CD4-positive, alpha-beta T cell treated with Interleukin-21 for 1 hour (primary cell): Measurements from ENCODE around the gene EED.
A peak's percentile ranks its signal among the peaks of the same experiment; 100 is the strongest.
"Not testable (repeated sequence)": the region's sequence is repeated elsewhere in the genome, so short reads cannot be mapped to it uniquely, and the experiment has no call there.

Experiments
- DNase-seq: peaks from one replicate; pipeline ENCODE4 v3.0.0-alpha.2; 2020

The EED gene

GRCh38 chr11:86251345-86251744 is 6.8 kb downstream of the EED start:
- DNase-seq = peak; percentile 22

- no peak for DNase-seq
Observed at GRCh38 chr11:86255896-86256295, 11.3 kb downstream of the EED start.

GRCh38 chr11:86256608-86257007 is 12.1 kb downstream of the EED start:
- no peak for DNase-seq

- no peak for DNase-seq
Observed at GRCh38 chr11:86257446-86257845, 12.9 kb downstream of the EED start.

GRCh38 chr11:86259730-86260129 is 15.2 kb downstream of the EED start:
- no peak for DNase-seq

GRCh38 chr11:86261328-86261727 is 16.8 kb downstream of the EED start:
- no peak for DNase-seq

- DNase-seq = no peak
Observed at GRCh38 chr11:86262387-86262786, 17.8 kb downstream of the EED start.

GRCh38 chr11:86264649-86265048 is 20.1 kb downstream of the EED start:
- no peak for DNase-seq

- no peak for DNase-seq
Observed at GRCh38 chr11:86265194-86265593, 20.6 kb downstream of the EED start.

- DNase-seq = no peak
Observed at GRCh38 chr11:86269645-86270044, 25.1 kb downstream of the EED start.

GRCh38 chr11:86274503-86274902 is 29.9 kb downstream of the EED start:
- no peak for DNase-seq

- no peak for DNase-seq
Observed at GRCh38 chr11:86274999-86275398, 30.4 kb downstream of the EED start.

- no peak for DNase-seq
Observed at GRCh38 chr11:86275493-86276370, 31.2 kb downstream of the EED start.

GRCh38 chr11:86277741-86278140 is 33.2 kb downstream of the EED start:
- no peak for DNase-seq

GRCh38 chr11:86278226-86278625 is 33.7 kb downstream of the EED start:
- no peak for DNase-seq

GRCh38 chr11:86279747-86280146 is 35.2 kb downstream of the EED start:
- DNase-seq = no peak

GRCh38 chr11:86287468-86287796 is 42.9 kb downstream of the EED start:
- no peak for DNase-seq

- no peak for DNase-seq
Observed at GRCh38 chr11:86288776-86289507, 44.4 kb downstream of the EED start.

- DNase-seq = not testable (repeated sequence)
Observed at GRCh38 chr11:86289508-86290280, 45.1 kb downstream of the EED start.

- DNase-seq = peak; percentile 69
Observed at GRCh38 chr11:86291466-86292262, 47.1 kb downstream of the EED start.

GRCh38 chr11:86292912-86293616 is 48.5 kb downstream of the EED start:
- peak; percentile 35 for DNase-seq

- no peak for DNase-seq
Observed at GRCh38 chr11:86294026-86294425, 49.5 kb downstream of the EED start.
